GM19023 (cell line): ENCODE measurements around the gene TP53RK.

Experiments used
- ATAC-seq: cut with Tn5 transposase; IDR thresholded peaks from one replicate; pipeline ENCODE4 v1.9.1; 2021; ENCODE audit warnings: mild to moderate bottlenecking, moderate library complexity; ENCODE audit not compliant: unreplicated experiment

TP53RK gene

GRCh38 chr20:46689082-46689753, at the start of gene TP53RK:
Gene TP53RK, minus strand, starts transcription at chr20:46689444. Its CDS starts 30 bp downstream, at chr20:46689414.
- peak; percentile 95 for ATAC-seq

GRCh38 chr20:46735436-46735835, 46.2 kb upstream of the TP53RK start:
- ATAC-seq: no peak

GRCh38 chr20:46731770-46732169, 42.5 kb upstream of the TP53RK start:
- no peak for ATAC-seq

- no peak for ATAC-seq
These were observed 36.2 kb upstream of the TP53RK start for GRCh38 chr20:46725186-46726165.

GRCh38 chr20:46724343-46724959, 35.2 kb upstream of the TP53RK start:
- no peak for ATAC-seq

GRCh38 chr20:46723039-46723438, 33.8 kb upstream of the TP53RK start:
- no peak for ATAC-seq

- no peak for ATAC-seq
These were observed 33.2 kb upstream of the TP53RK start for GRCh38 chr20:46722450-46722849.

GRCh38 chr20:46721476-46721875, 32.2 kb upstream of the TP53RK start:
- no peak for ATAC-seq

GRCh38 chr20:46720776-46721425, 31.7 kb upstream of the TP53RK start:
- no peak for ATAC-seq

- no peak for ATAC-seq
These were observed 30.8 kb upstream of the TP53RK start for GRCh38 chr20:46720019-46720418.

GRCh38 chr20:46717818-46718541, 28.7 kb upstream of the TP53RK start:
- ATAC-seq: no peak

GRCh38 chr20:46715292-46715756, 26.1 kb upstream of the TP53RK start:
- no peak for ATAC-seq

- no peak for ATAC-seq
These were observed 25.0 kb upstream of the TP53RK start for GRCh38 chr20:46713957-46714834.

GRCh38 chr20:46712056-46712636, 22.9 kb upstream of the TP53RK start:
- ATAC-seq: no peak

- no peak for ATAC-seq
These were observed 21.1 kb upstream of the TP53RK start for GRCh38 chr20:46710153-46710913.

- no peak for ATAC-seq
These were observed 20.4 kb upstream of the TP53RK start, which contains the start of gene SLC2A10 for GRCh38 chr20:46709459-46710152. Gene SLC2A10, plus strand, starts transcription at chr20:46709649. Its CDS starts 88 bp downstream, at chr20:46709737.

- ATAC-seq: no peak
These were observed 19.8 kb upstream of the TP53RK start for GRCh38 chr20:46709055-46709458.
